Stimulated activated CD8-positive, alpha-beta memory T cell treated with anti-CD3 and anti-CD28 coated beads, Interleukin-15, amount 100 ng/mL, for 48 hours (primary cell): ENCODE results near the gene SLC35F3.

Experiments
- DNase-seq, 2 donors: peaks; one replicate each; pipeline ENCODE4 v3.0.0-alpha.2; 2020; ENCODE audit warnings: low read depth in 2 of 2

SLC35F3 gene

DNA sequence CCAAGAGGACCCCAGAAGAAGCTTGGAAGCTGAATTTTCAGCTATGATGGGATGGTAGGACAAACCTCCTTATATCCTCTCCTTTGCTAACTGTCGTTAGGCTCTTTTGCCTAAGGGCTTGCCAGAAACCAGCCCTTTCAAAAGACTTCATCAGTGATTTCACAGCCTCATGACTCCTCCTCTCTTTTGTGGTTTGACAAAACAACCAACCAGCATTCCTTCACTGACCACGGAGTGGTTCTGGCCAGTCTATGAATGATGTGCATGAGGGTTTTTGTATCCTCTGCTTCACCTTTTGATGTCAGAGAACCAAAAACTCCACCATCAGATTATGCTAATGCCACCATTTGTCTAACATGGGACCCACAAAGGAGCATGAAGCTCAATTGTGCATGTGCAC, 351.9 kb downstream of the SLC35F3 start:
- DNase-seq = no peak

DNA sequence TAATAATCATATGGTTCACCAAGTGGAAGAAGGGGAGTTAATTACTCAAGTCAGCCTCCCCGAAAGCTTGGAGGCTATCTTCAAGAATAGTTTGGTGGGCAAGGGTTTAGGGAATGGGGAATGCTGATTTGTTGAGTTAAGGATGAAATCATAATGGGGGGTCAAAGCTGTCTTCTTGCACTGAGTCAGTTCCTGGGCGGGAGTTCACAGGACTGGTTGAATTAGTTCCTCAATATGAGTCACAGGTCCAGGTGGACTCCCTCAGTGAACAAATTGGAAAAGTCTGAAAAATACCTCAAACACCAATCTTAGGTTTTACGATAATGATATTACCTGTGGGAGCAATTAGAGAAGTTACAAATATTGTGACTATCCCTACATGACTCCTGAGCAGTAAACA, 353.6 kb downstream of the SLC35F3 start:
- DNase-seq = no peak

- DNase-seq = no peak
Observed at GRCh38 chr1:234260578-234260977, 356.1 kb downstream of the SLC35F3 start.

- no peak for DNase-seq
Observed at GRCh38 chr1:234261545-234261944, 357.1 kb downstream of the SLC35F3 start.

DNA sequence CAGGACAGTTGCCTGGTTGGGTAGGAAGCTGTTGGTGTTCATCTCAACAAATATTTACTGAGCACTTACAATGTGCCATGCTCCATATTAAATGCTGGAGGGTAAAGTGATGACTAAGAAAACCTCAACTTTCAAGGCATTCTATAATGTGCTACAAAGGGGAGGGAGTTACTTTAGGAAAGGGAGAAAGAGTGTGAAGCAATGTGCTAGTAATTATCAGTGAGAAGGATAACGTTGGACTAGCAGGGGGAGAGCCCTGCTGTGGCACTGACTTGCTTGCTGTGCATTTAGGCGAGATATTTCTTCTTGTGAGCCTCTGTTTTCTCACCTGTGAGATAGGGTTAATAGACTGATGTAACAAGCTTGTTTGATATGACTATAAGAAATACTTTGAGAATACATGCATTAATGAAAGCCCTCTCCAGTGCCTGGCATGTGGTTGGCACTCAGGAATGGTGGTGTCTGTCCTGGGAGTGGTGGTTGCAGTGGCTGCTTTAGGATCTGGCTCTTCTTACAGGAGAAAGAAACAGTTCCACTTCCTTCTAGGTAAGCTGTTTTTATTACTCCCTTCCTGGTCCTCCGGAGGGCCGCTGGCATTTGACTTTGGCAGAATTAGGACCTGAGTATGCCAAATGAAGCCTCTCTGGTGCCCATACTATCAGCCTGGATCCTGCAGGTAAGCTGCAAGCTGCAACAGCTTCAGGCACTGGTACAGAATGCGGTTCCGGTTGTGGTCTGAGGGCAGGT, 357.7 kb downstream of the SLC35F3 start:
- DNase-seq = no peak

GRCh38 chr1:234262754-234263105, 358.3 kb downstream of the SLC35F3 start:
- DNase-seq = no peak

DNA sequence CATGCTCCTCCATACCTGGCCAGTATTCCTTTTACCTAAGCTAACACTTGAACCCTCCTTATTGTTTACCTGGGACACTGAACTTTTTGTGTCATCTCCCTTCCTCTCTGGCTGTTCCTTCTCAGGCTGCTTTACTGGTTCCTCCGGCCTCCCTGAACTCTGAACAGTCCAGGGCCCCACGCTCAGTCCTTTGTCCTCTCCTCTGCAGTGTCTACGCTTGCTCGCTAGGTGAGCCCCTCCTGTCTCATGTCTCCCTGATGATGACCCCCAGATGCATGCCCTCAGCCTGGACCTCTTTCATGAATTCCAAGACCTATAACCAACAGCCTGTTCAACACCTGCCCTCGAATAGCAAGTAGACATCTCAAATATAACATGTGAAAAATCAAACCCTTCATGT, 360.4 kb downstream of the SLC35F3 start:
- no peak for DNase-seq

GRCh38 chr1:234265321-234265720, 360.8 kb downstream of the SLC35F3 start:
- DNase-seq = no peak

DNA sequence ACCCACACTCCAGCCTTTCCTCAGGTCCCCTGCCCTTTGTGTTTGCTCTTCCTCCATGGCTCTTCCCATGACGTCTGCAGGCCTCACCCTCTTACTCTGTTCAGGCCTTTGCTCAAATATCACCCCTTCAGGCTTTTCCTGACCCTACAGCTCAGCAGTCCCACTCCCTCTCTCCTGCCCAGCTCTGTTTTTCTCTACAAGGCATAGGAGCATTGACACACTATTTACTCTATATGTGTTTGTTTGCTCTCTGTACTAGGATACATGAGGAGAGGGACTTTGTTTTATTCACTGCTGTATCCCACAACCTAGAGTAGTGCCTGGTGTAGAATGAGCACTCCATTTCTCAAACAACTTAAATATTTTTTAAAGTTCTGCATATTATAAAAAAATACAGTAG, 361.4 kb downstream of the SLC35F3 start:
- DNase-seq = no peak

DNA sequence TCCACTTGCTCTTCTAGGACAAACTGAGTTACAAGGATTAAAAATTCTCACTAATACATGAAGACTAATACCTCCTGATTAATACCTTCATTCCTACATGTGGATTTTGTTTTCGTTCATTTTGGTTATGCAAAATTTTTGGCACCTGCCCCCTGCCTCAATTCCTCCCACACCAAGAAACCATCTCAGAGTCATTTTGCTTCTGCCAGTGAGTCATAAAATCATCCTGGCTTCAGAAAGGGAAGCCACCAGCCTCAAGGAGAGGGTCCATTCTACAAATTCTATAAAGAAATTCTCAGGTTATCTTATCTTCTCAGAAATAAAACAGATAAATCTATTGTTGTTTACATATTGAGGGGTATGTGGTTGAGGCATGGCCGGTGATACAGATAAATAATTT, 365.6 kb downstream of the SLC35F3 start:
- DNase-seq = no peak

DNA sequence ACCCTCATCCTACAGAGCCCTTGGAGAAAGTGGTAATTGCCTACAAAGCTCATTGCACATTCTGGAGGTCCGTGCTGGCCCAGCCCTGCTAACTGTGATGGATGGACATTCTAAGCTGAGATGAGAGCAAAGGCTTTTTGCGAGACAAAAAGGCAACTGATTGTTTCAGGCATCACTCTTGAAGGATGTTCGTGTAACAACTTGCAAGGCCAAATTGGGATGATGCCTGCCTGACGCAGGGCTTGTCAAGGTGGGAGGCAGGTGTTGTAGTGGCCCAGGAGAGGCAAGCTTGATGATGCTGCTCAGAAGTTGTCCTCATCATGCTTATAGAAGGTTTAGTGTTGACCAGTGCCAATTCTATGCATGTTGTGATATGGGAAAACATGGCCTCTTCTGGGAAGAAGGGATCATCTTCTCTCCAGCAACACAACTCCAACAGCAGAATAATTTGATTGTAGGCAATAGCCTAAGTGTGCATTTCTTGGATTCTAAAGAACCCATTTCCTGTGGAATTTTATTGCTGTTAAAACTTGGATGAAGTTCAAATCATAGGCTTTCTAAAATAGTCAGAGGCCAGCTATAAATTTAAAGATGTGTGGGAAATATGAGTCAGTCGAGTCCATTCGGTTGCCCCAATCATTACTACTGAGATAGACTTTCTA, 366.2 kb downstream of the SLC35F3 start:
- DNase-seq = no peak

DNA sequence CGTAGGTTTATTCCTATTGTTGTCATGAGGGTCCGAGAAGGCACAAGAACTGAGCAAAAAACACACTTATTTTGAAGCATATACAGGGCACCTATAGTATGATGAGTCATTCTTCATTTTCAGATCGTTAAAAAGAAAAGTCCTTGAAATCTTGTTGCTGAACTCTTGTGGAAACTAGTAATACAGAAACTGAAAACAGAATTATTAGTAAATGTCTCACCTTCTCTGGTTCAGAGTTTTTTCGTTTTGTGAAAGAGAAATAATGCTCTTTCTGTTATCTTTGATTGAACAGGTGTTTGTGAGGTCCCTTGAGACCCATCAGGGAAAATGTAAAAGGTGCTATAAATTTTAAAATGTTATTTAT, 366.7 kb downstream of the SLC35F3 start:
- no peak for DNase-seq

DNA sequence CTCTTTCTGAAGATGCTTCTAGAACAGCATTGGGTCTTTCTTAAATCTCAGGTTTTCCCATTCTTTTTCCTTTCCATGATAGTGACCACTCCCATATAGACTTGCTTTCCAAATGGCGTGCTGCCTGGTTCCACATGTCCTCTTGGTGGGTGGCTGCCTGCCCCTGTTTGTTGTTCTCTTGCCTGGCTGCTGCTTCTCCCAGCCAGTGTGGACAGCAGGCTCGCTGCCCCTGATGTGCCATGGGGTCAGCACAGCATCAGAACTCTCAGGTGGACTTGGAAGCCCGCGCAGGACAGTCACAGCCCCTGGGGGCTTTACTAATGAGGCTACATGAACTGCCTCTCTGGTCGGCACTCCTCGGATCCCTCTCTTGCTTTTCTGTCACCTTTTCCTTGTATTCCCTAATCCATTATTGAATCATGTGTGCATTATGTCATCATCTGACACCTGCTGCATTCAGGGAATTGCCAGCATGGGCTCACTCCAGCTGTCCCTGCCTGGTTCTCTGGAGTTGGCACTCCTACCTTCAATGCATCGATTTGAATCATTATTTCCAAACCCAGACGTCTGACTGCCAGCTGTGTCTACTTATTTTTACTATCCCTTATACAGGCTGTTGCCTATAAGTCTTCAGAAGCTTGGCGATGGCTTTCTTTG, 368.3 kb downstream of the SLC35F3 start:
- no peak for DNase-seq

- DNase-seq = no peak
Observed at GRCh38 chr1:234273981-234274380, 369.5 kb downstream of the SLC35F3 start.

DNA sequence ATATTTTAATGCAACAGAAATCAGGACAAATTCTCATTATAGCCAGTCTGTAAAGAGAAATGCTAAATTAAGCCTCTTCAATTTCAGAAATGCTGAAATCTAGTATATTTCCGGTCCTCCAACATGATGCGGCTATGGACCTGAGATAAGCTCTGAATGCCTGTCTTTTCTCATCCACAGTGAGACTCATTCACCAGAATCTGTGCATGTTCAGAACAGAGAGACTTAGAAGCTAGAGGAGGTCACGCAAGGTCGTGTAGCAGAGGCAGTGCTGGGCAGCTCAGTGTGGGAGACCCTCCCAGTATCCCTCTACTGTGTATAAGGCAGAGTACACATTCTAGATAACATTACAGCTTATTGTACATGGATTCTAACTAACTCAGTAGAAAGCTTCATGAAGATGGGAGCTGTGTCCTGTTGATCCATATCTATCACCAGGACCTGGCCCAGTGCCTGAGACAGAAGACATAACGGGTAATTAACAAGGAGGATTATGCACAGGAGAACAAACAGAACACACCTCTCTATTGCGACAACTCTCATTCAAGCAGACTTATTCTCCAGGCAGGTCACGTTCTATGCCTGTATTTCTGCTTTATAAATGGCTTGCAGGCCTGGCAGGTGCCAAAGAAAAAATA, 371.8 kb downstream of the SLC35F3 start:
- DNase-seq = no peak

GRCh38 chr1:234277161-234277868, 372.8 kb downstream of the SLC35F3 start:
- DNase-seq = no peak

GRCh38 chr1:234279021-234279420, 374.5 kb downstream of the SLC35F3 start:
- no peak for DNase-seq

- DNase-seq = no peak
Observed at GRCh38 chr1:234280500-234280899, 376.0 kb downstream of the SLC35F3 start.

- no peak for DNase-seq
Observed at GRCh38 chr1:234281826-234282489, 377.5 kb downstream of the SLC35F3 start.

DNA sequence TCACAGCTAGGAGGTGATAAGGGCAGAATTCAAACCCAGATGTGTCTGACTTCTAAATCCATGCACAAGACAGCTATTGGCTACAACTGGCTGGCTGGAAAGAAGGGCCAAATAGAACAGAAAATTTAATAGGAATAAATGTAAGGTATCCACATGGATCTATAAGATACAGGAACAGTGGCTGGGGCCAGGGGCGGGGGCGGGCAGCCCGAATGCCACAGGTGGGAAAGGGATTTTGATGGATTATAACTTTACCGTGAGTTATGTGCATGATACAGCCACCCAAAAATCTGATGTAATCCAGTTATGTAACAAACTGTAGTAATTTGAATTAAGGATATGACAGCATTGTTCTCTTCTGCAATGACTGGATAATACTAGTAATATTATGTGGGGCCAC, 381.7 kb downstream of the SLC35F3 start:
- no peak for DNase-seq

GRCh38 chr1:234288946-234289345, 384.5 kb downstream of the SLC35F3 start:
- DNase-seq = no peak
